Measurements from ENCODE around the gene ADPRS.

The ADPRS gene

GRCh38 chr1:36134505-36135329 lies 46.0 kb downstream of the ADPRS start:
- DNase-seq = peak; percentile 18

GRCh38 chr1:36135330-36135667 lies 46.6 kb downstream of the ADPRS start:
- DNase-seq = no peak

GRCh38 chr1:36135796-36136195 lies 47.1 kb downstream of the ADPRS start:
- DNase-seq = no peak

GRCh38 chr1:36136535-36136934 lies 47.8 kb downstream of the ADPRS start:
- no peak for DNase-seq

- DNase-seq = no peak
Observed at GRCh38 chr1:36137226-36137625, 48.5 kb downstream of the ADPRS start.

GRCh38 chr1:36137776-36138175 lies 49.1 kb downstream of the ADPRS start:
- no peak for DNase-seq

GRCh38 chr1:36139521-36139920 lies 50.8 kb downstream of the ADPRS start:
- DNase-seq = no peak

- no peak for DNase-seq
Observed at GRCh38 chr1:36142121-36142520, 53.4 kb downstream of the ADPRS start.

GRCh38 chr1:36143424-36143823 lies 54.7 kb downstream of the ADPRS start:
- no peak for DNase-seq

Data from stimulated activated CD4-positive, alpha-beta T cell treated with anti-CD3 and anti-CD28 coated beads, Interleukin-4, amount 100 ng/mL, for 24 hours (primary cell).